HFFc6 (cell line): ENCODE data around the gene CHST1. TPM values are rescaled to one million over a fixed set of nuclear protein-coding genes. Genes with fewer than 3 reads are reported as not detected.

Source experiments
- DNase-seq: peaks from one replicate; pipeline ENCODE4 v3.0.0-alpha.2; 2018
- H3K27ac Mint-ChIP-seq: 2 replicates; pipeline ENCODE4 v1.8.0; 2020; ENCODE audit warnings: mild to moderate bottlenecking, mixed read lengths
- H3K27me3 Mint-ChIP-seq: 2 replicates; pipeline ENCODE4 v1.8.0; 2021; ENCODE audit warnings: mild to moderate bottlenecking, moderate library complexity, mixed read lengths; ENCODE audit not compliant: insufficient read depth
- H3K36me3 Mint-ChIP-seq: 2 replicates; pipeline ENCODE4 v1.8.0; 2021; ENCODE audit warnings: low read depth, mixed read lengths
- H3K4me1 Mint-ChIP-seq: 2 replicates; pipeline ENCODE4 v1.8.0; 2020; ENCODE audit warnings: low read depth, mixed read lengths
- H3K4me3 Mint-ChIP-seq: 2 replicates; pipeline ENCODE4 v1.8.0; 2020; ENCODE audit warnings: mild to moderate bottlenecking, moderate library complexity, mixed read lengths
- H3K9me3 Mint-ChIP-seq: 2 replicates; pipeline ENCODE4 v1.8.0; 2020; ENCODE audit warnings: mild to moderate bottlenecking, mixed read lengths
- CTCF ChIP-seq: fragments of 200-600 bp; sonication (generic); IDR thresholded peaks from 2 replicates; pipeline ENCODE4 v1.5.0; 2021; ENCODE audit warnings: antibody characterized with exemption, mild to moderate bottlenecking
- total RNA-seq, 6 experiments: library from RNA; stranded (reverse); fragmentation: NEBNext Ultra II Directional; extraction: Animal tissue kit (Norgen Biotek cat#: 25700); gene quantifications; 2 replicates in 1 of 6; 3 replicates in 5 of 6; pipeline ENCODE4 v1.2.3, GENCODE V29; 2021

Gene CHST1
- total RNA-seq, 6 experiments from 2014 or later: 0.09 to 0.14 (median 0.12) TPM; not detected in 3

DNA sequence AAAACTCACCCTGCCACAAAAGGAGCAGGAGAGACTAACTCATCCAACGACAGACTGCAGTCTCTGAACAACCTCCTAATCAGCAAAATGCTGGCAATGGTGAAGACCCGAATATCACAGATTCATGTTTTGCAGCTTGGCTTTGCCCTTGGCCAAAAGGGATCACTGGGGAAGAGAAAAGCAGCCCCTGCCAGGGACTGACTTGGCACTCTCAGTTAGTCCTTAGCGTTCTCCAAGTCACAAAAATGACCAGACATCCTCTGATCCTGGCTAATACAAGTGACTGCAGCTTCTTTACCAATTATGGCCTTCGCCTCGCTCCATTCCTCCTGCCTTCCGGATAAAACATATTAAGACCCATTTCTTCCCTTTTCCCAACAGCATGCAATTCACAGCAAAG, 22.4 kb upstream of the CHST1 start:
- Mint-ChIP-seq H3K27ac (no peak overlapping the region), H3K27me3 (peaks cover 46% of the 10 kb centered on the region), H3K36me3 (no peaks in the 10 kb centered on the region), H3K9me3 (no peaks in the 10 kb centered on the region), H3K4me3 (no peak overlapping the region), H3K4me1 (no peaks in the 10 kb centered on the region)
- no peak for TF ChIP-seq CTCF
- DNase-seq: no peak

GRCh38 chr11:45685964-45686537, 20.6 kb upstream of the CHST1 start:
- Mint-ChIP-seq H3K36me3 (no peaks in the 10 kb centered on the region), H3K4me1 (no peaks in the 10 kb centered on the region), H3K9me3 (no peaks in the 10 kb centered on the region), H3K4me3 (no peak overlapping the region), H3K27ac (no peak overlapping the region), H3K27me3 (peaks cover 43% of the 10 kb centered on the region)
- DNase-seq: no peak
- TF ChIP-seq CTCF: no peak

DNA sequence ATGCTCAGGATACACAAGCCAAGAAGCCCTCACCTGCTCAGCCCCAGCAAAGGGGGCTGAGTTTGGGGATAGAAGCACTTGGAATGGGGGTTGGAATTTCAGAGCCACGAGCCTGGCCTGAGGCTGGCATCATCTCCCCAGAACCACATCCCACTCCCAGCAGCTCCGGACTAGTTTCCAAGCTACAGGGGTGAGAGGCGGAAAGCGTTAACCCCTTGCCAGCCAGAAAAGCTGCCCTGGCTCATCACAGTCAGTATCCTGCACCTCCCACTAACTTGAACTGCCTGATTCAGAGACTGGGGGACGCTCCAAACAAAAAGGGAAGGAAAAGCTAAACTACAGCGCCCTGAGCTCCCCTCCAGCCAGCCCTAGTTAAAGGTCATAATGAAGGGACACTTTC, 19.0 kb upstream of the CHST1 start:
- H3K4me1 Mint-ChIP-seq: no peaks in the 10 kb centered on the region
- DNase-seq: no peak
- H3K36me3 Mint-ChIP-seq: no peaks in the 10 kb centered on the region
- no peak overlapping the region for H3K27ac Mint-ChIP-seq
- no peak overlapping the region for H3K4me3 Mint-ChIP-seq
- H3K27me3 Mint-ChIP-seq: peaks cover 50% of the 10 kb centered on the region
- TF ChIP-seq CTCF: no peak
- H3K9me3 Mint-ChIP-seq: no peaks in the 10 kb centered on the region

GRCh38 chr11:45683271-45684058, 18.0 kb upstream of the CHST1 start:
- no peak for DNase-seq
- no peaks in the 10 kb centered on the region for H3K4me1 Mint-ChIP-seq
- peaks cover 49% of the 10 kb centered on the region for H3K27me3 Mint-ChIP-seq
- H3K4me3 Mint-ChIP-seq: no peak overlapping the region
- TF ChIP-seq CTCF: no peak
- H3K36me3 Mint-ChIP-seq: no peaks in the 10 kb centered on the region
- H3K27ac Mint-ChIP-seq: no peak overlapping the region
- H3K9me3 Mint-ChIP-seq: no peaks in the 10 kb centered on the region

- Mint-ChIP-seq H3K4me1 (no peaks in the 10 kb centered on the region), H3K36me3 (no peaks in the 10 kb centered on the region), H3K27me3 (peaks cover 60% of the 10 kb centered on the region), H3K9me3 (no peaks in the 10 kb centered on the region), H3K4me3 (no peak overlapping the region), H3K27ac (no peak overlapping the region)
- no peak for DNase-seq
- TF ChIP-seq CTCF: no peak
These were observed 14.4 kb upstream of the CHST1 start for GRCh38 chr11:45679806-45680205.
